GM18511 (cell line): ENCODE results near the gene HLCS.

Experiments
- ATAC-seq: cut with Tn5 transposase; IDR thresholded peaks from one replicate; pipeline ENCODE4 v1.9.1; 2021; ENCODE audit warnings: mild to moderate bottlenecking, moderate library complexity; ENCODE audit not compliant: unreplicated experiment

Gene HLCS

DNA sequence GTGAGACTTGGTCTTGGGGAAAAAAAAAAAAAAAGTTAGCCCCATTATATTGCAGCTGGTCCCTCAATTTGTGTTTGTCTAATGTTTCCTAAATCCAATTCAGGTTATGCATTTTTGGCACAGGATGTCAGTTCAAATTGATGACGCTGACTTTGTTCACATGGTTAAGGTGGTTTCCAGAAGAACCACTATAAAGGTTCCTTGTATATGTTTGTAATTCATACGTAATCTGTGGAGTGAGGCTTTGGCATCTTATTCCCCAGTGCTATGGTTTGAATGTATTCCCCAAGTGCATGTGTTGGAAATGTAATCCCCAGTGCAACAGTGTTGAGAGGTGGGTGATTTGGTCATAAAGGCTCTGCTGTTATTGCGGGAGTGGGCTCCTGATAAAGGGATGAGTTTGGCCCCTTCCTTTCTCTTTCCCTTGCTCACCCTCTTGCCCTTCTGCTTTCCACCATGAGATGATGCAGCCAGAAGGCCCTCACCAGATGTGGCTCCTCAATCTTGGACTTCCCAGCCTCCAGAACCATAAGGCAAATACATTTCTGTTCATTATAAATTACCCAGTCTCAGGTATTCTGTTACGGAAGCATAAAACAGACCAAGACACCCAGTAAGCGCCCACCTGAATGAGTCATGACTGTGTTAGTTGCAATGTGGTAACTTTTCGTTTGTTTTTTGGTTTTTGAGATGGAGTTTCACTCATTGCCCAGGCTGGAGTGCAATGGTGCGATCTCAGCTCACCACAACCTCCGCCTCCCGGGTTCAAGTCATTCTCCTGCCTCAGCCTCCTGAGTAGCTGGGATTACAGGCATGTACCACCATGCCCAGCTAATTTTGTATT lies 19.5 kb upstream of the HLCS start:
- no peak for ATAC-seq

DNA sequence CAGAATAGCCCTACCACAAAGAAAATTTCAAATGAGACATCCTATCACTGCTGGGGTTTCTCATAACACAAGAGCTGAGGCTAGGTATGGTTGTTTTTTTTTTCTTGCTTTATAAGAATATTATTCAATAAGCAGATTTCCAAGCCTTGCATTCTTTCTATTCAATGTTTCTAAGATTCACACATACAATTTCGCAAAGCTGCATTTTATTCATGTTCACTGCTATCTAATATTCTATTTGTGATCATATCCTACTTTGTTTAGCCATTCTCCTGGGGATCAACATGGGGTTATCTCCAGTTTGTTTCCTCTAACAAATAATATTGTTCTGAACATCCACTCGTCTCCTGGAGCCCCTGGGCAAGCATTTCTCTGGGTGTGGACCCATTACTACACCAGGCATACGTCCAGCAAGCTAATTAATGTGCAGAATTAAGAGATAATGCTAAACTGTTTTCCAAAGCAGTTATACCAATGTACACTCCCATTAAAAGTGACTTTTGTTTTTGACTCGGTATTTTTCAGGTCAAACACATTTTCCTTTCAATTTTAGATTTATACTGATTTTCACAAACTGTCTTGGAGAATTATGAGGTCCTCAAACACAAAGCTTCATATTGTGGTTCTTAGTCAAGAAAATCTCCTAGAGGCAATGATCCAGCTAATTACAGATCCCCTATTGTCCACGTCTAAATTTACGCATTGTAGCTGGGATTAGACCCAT lies 15.7 kb upstream of the HLCS start:
- no peak for ATAC-seq

DNA sequence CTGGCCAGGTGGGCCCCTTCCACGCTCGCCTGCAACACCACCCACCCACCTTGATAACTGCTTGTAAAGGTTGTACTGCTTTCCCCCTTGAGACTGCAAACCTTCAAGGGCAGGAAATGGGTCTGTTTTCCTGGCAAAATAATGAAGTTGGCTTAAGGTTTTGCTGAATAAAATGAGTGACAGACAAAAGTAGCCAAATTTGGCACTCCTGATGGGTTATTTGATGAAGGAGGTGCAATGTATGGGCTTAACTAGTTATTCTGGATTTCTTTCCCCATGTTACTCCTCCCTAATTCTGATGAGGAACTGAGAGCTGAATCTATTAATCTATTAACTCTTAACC lies 14.6 kb upstream of the HLCS start:
- no peak for ATAC-seq

DNA sequence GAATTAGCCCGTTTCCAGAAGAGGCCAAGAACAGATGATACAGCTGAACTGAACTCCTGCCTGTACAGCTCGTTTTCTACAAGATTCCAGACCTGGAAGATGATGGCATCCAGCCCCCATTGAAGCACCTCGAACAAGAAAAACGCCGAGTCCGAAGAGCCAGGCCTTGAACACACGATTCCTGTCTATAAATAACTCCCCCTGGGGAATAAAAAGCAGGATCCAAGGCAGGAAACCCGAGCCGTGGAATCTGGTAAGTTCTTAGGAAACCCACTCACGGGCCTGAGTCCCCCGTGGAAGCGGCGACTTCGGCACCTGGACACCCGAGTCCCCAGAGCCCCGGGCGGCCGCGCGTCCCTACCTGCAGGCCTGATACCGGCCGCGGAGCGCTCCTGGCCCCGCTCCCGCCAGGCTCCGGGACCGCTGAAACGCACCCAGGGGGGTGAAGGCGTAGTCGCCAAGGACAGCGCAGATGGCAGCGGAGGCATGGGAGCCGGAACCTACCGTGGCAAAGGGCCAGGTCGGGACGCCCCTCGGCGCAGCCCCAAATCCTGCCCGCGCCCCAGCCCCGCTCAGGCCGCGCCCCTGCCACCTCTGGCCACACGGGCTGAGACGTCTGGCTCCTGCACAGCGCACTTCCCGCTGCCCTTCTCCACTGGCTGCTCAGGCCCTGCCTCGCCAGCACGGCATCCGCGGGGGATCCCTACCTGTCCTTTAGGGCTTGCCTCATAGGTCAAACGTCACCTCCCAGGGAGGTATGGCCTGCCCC lies 14.0 kb upstream of the HLCS start:
- no peak for ATAC-seq

DNA sequence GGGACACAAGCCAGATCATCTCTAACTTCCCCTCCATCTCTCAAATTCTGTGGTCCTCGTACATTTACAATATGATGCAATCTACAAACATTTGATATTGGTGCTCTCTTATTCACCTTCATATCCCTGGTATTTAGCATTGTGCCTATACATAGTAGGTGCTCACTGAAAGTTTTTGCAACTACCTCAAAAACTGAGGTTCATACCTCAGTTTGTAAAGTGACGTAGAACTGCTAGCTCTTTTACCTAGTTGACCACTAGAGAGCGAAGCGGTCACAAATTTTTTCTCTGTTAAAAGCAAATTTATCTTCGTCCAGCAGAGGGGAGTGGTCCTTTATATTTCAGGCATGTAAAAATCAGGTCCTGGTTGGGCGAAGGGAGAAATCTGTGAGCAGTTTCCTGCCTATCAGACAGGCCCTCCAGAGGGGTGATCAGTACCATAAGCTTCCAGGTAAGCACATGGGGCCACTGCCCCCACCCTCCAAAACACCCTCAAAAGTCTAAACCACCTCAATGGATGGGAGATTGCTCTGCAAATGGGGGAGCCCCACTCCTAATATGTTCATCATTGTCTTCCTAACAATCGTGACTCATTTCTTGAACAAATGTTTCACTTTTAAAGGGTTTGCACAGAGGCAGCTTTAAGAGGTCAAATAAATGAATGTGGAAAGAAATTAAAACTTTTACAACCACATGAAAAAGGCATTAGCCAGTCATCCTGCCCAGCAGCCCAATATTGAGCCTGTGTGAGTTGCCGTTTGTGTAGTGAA lies 10.6 kb upstream of the HLCS start:
- peak; percentile 83 for ATAC-seq

DNA sequence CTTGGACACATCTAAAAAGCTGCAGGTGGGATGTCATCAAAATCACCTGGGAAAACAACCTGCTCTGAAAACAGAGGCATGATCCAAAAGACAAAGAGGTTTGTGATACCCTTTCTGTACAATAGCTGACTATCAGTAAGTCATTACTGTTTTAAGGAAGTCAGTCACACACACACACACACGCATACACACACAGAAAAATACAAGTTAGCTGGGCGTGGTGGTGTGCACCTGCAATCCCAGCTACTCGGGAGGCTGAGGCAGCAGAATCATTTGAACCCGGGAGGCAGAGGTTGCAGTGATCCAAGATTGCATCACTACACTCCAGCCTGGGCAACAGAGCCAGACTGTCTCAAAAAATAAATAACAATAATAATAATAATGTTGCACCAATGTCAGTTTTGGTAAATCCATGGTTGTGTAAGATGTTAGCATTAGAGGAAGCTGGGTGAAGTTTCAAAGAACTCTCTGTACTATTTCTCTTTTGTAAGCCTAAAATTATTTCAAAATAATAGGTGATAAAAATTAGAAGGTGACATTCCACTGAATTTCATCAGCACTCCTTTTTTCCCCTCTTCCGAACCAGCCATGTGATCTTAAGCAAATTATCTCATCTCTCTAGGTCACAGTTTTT lies 9.9 kb upstream of the HLCS start:
- no peak for ATAC-seq

DNA sequence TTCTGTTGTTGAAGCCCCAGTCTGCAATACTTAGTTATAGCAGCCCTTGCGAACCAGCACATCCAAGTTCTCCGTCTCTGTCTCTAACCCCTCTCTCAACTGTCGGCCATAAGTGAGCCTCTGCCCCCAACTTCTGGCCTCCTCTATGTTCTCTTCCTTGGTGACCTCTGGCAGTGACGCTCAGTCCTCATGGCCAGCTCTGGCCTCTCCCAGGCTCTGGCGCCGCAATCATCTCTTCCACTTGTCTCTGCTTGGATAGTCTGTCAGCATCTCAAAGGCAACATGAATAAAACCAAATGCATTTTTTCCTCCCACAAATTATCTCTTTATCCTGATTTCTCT lies 8.4 kb upstream of the HLCS start:
- no peak for ATAC-seq

DNA sequence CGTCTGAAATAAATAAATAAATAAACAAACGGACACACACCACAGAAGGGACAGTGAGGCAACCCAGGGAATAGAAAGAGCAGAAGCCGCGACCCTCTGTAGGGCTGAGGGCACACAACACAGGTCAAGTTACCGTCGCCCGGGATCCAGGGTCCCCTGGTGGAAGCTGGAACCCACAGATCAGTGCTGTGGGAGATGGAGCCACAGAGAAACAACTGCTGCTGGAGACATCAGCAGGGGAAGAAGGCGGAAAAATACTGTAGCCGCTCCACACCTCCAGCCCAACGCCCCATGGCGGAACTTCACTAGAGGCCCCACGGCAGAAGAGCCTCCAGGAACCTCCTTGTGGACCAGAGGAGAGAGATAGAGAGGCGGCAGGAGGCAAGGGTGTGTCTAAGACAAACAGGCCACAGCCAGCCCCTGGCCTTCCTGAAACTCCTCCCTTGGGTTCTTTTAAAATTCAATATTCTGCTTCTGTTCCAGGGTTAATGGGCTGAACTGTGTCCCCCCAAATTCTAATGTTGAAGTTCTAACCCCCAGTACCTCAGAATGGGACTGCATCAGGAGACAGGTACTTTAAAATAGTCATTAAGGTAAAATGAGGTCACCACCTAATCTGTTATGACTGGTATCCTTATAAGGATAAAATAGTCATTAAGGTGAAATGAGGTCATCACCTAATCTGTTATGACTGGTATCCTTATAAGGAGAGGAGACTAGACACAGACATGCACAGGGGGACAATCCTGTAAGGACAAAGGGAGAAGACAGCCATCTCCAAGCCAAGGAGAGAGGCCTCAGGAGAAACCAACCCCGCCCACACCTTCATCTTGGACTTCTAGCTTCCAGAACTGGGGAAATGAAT lies 7.7 kb upstream of the HLCS start:
- ATAC-seq, result no peak

DNA sequence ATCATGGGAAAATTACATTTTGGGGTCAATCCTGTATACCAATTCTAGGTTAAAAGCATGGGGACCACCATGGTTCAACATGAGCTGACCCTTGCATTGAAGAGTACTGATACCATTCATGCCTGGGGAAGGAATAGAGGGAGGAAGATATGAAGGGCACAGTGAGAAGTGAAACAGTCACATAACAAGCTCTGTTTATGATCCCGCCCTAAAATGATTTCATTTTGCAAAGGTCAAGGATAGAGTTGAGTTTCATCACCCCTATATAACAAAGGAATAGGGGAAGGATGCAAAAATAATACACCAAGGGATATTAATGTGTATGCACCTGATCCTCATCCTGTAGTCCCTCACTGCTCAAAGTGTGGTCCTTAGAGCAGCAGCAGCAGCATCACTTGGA lies 2.5 kb upstream of the HLCS start:
- ATAC-seq, result no peak

DNA sequence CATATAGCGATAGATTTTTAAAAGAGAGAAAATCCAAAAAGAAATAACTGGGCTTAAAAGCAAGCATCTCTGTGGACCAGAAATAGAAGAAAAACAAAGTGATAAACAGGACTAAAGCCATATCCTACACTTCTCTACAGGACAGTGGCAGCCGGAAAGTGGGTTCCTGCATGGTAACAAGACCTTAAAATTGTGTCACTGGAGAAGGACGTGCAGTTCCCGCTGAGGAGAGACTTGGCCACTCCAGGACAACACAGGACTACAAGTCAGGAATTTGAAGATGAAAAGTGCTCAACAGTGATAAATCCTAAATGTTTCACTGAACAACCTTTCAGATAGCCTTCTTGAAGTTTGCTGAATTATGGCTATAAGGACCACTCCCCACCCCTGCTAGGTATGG lies 1.9 kb upstream of the HLCS start:
- no peak for ATAC-seq

DNA sequence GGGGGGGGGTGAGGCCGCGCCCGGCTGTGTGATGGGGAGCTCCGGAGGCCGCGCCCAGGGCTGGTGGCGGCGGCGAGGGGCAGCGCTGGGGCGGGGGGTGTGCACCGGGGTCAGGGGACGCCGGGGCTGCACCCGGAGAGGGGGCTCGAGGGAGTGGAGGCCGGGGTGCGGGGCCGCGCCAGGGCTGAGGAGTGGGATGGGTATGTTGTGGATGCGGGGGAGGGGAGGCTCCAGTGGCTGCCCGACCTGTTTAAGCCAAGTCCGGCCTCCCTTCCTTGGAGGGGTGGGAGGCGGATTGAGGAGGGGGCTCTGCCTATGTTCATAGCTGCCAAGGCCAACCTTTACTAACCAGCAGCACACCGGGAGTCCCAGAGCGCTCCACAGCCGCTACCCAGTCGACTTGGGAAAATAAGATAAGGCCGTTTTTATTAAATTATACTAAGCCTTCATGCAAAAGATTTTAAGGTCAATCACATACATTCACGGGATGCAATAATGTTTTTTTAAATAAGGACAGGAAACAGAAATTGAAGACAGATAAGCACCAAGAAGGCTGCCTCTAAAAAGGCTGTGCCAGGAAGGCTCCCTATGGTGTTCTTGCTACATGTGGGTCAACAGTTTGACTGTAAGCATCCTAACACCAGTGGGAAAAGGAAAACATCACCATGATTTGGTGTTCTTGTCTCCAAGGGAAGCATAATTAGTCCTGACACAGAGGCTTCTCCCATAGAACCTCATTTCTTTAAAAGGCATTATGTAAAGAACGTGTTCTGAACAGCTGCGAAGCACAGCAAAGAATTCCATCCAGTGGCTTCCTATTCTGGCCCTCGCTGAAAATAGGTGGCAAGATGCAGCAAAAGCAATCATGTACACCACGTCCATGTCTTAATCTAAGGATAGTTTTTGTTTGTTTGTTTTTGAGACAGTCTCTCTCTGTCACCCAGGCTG lies 626 bp upstream of the HLCS start:
- no peak for ATAC-seq

DNA sequence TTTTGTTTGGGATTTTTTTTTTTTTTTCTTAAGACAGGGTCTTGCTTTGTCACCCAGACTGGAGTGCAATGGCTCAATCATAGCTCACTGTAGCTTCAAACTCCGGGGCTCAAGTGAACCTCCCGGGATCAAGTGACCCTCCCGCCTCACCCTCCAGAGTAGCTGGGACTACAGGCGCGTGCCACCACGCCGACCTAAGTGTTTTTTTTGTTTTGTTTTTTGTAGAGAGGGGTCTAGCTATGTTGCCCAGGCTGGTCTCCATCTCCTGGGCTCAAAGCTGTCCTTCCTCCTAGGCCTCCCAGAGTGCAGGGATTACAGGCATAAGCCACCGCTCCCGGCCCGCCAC lies 776 bp downstream of the HLCS start:
- ATAC-seq, result no peak

DNA sequence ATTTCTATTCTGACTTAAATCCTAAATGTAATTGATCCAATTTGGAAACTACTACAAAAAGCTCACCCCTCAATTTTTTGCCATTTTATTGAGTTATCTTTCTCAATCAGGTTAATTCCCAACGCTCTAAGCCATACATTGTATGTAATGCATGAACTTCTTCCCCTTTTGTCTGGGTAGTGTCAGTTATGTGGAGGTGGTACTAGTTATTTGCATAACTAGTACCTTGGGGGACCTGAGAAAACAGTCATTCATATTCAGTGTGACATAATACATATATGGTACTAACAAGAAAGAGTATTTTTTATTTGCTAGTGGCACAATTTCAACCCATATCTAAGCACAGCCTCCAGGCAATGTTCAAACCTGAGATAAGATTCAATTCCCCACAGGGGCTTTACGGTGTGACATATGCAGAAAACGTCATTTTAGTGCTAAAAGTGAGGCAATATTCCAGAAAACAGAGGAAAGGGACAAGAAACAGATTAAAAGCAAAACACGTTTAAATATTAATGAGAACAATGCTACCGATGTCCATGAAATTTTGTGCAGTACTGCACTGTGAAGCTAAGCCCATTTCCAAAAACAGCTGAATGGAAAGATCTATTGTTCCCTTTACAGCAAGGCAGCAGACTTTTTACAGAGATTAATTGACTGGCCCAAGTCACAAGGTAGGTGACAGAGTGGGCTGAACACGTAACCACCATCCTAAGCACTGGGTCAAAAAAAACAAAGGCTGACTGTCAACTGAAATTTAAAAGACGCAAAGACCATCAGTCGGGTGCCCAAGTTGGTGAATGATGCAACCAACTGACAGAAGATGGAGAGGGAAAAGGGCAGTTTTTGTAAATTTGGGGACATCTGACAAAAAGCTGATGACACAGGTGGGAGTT lies 1.4 kb downstream of the HLCS start:
- no peak for ATAC-seq

DNA sequence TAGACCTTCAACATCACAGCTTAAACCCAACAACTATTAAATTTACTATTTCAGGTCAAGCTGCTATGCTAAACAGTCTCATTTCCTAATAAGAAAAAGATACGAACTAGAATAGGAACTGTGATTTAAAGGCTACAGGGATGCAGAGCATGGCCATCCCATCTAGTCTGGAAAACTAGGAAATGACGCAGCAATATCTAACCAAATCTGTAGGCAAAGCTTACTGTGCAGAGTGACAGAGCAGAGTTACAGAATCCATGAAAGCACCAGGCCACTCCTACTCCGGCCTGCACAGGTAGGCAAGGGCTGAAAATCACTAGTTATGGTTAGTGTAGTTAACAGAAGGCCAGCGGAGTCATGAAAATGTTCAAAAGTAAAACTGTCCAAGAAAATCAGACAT lies 2.1 kb downstream of the HLCS start:
- no peak for ATAC-seq

DNA sequence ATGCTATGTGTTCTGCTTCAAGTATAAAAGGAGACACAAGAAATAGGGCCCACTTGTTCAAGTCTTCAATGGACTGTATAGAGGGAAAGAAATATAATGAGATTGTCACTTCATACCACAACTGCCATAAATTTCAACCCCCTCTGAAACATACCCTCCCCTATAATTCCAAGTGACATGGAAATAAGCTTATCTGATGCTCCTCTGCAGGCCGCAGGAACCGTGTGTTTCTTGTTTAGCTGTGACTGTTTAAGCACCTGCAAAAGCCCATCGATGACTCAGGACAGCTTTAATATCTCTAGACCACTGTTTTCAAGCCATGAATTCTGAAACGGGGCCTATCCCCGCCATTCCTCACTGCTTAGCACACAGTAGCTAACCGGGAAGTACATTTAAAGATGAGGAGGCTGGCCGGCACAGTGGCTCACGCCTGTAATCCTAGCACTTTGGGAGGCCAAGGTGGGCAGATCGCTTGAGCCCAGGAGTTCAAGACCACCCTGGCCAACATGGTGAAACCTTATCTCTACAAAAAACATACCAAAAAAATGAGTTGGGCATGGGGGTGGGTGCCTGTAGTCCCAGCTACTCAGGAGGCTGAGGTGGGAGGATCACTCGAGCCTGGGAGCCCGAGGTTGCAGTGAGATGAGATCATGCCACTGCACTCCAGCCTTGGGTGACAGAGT lies 4.2 kb downstream of the HLCS start:
- no peak for ATAC-seq

DNA sequence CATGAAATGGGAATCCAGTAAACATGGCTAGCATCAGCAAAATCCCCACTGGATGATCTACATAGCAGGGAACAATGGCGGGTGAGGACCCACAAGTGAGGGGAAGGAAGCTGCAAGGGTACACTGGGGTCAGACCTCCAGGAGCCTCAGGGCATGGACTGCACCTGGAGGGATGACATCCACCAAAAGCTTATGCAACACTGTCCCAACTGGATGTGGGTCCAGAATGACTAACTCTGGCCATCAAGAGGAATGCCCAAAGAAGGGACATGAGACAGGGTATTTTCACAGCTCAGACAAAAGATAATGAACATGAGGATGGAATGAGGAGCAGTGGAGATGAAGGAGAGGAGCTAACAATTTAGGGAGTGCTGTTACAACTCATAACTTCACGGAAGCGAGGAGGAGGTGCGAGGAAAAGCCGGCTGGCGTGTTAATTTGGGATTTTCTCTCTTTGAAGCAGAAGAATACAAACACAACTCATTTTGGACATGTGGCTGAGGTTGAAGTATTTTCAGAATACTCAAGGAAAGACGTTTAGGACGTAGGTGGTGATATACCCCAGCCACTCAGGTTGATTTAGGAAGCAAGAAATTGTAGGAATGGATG lies 5.7 kb downstream of the HLCS start:
- no peak for ATAC-seq
